ENCODE results near the gene RNPEP.
"Not testable (repeated sequence)": the region's sequence is repeated elsewhere in the genome, so short reads cannot be mapped to it uniquely, and the experiment has no call there.

RNPEP gene

DNA sequence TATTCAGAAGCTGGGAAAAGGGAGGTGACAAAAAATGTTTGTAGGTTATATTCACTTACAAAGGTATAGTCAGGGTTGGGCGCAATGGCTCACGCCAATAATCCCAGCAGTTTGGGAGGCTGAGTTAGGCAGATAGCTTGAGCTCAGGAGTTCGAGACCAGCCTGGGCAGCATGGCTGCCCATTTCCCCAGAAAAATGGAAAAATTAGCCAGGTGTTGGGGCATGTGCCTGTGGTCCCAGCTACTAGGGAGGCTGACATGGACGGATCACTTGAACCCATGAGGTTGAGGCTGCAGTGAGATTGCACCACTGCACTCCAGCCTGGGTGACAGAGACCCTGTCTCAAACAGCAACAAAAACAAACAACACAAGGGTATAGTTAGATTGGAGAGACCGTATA, 24.1 kb upstream of the RNPEP start:
- DNase-seq (ENCODE audit: low spot score): no peak

DNA sequence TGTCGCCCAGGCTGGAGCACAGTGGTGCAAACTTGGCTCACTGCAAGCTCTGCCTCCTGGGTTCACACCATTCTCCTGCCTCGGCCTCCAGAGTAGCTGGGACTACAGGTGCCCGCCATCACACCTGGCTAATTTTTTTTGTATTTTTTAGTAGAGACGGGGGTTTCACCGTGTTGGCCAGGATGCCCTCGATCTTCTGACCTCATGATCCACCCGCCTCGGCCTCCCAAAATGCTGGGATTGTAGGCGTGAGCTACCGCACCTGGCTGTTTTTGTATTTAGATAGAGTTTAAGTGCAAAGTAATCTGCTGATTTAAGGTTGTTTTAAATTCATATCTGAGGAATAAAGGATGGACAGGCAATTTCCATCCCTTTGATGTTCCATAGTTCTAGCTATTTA, 20.1 kb upstream of the RNPEP start:
- DNase-seq (ENCODE audit: low spot score): not testable (repeated sequence)

DNA sequence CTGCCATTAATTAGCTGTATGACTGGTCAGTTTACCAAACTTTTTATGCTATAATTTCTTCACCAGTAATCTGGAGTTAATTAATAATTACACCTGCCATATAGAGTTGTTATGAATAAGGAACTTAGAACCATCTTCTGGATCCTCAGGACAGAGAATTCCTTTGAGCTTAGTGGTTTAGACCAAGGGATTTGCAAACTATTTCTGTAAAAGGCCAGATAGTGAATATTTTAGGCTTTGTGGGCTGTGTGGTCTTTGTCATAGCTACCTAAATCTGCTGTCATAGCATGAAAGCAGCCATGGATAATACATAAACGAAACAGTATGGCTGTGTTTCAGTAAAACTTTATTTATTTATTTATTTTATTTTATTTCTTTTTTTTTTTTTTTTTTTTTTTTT, 18.2 kb upstream of the RNPEP start:
- DNase-seq (ENCODE audit: low spot score): no peak

DNA sequence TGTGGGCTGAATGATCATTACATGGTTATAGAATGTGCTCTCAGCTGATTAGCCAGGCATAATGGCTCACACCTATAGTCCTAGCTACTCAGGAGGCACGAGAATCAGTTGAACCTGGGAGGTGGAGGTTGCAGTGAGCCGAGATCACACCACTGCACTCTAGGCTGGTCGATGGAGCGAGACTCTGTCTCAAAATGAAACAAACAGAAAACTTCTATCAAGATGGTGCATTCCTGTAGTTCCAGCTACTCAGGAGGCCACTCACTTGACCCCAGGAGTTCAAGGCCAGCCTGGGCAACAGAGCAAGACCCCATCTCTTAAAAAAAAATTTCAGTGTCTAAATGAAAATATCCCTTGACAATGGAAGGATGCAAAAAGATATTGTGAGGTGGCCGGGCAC, 16.3 kb upstream of the RNPEP start:
- no peak for DNase-seq (ENCODE audit: low spot score)

DNA sequence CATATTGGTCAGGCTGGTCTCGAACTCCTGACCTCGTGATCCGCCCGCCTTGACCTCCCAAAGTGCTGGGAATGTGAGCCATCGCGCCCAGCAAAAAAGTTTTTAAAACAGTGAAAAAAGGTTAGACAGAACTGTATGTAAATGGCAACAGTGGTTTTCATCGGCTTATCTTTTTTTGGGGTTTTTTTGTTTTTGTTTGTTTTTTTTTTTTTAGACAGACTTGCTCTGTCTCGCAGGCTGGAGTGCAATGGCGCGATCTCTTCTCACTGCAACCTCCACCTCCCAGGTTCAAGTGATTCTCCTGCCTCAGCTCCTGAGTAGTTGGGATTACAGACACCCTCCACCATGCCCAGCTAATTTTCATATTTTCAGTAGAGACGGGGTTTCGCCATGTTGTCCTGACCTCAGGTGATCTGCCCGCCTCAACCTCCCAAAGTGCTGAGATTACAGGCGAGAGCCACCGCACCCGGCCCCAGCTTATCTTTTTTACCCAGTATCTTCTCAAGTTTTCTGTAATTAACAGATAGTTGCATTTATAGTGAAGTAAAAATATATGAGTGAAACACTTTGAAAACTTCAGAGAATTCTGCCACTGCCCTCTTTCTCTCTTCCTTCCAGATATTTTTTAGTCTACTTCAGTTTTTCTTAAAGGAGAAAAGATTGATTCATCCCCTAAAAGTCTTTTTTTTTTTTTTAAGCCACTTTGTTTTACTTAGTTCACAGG, 14.1 kb upstream of the RNPEP start:
- no peak for DNase-seq (ENCODE audit: low spot score)

DNA sequence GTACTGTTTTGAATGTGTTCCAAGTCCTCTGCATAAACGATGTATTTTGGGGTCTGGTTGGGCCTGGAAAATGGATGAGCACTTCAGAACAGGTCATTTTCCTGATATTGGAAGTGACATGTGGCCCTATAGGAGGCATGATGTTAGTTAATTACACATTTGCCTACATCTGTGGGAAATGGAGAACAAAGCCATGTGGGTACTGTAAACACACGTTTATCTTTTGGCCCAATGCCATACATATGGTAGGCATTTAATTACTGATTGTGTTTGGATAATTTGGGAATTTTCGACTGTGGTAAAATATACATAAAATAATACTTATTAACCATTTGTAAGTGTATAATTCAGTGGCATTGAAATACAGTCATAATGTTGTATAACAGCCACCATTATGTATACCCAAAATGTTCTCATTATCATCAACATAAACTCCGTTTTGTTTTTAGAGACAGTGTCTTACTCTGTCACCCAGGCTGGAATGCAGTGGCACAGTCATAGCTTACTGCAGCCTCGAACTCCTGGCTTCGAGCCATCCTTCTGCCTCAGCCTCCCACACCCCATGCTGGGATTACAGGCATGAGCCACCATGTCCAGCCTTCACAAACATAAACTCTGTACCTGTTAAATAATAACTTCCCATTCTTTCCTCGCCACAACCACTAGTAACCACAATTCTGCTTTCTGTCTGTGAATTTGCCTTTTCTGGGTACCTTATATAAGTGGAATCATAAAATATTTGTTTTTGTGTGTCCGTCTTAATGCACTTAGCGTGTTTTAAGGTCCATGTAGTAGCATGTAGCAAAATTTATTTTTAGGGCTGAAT, 11.9 kb upstream of the RNPEP start:
- DNase-seq (ENCODE audit: low spot score): no peak

DNA sequence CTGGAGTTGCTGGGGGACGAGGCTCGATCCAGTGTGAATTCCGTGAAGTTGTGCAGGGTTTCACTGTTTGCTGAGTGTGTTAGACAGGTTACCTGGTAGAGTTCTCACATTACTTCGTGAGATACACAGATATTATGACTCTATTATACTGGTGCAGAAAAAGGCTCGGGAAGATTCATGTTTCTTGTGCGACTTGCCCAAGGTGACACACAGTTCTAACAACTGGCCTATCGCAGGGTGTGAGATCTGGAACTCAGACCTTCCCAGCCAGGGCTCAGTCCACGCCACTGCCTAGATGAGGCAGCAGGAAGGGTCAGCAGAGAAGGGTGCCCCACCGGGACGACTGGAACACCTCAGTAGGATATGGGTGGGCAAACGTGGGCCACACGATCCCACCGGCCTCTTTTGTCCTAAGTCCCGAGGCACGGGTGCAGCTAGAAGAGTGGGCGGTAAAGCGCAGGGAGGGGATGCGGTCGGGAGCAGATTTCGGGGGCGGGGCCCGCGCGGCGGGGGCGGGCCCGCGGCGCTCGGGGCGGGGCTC, 296 bp upstream of the RNPEP start:
- peak; percentile 71 for DNase-seq (ENCODE audit: low spot score)

DNA sequence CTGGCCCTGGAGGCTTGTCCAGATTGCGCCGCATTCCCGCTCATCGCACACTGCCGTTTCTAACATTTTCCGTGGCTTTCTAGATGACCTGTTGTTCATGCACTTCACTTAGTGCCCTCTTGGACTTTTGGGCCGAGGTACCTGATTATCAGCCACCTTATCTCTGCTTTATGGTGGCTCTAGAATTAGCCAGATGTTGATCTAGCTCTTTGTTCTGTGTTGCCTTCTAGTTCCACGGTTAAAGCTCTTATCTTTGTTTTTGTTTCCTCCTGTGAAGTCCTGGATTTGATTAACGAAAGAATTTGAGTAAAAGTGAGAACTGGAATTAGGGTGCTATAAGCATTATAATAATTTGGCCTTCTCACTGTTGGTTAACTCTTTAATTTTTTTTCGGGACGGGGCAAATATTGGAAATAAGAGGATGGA, 945 bp downstream of the RNPEP start:
- no peak for DNase-seq (ENCODE audit: low spot score)

DNA sequence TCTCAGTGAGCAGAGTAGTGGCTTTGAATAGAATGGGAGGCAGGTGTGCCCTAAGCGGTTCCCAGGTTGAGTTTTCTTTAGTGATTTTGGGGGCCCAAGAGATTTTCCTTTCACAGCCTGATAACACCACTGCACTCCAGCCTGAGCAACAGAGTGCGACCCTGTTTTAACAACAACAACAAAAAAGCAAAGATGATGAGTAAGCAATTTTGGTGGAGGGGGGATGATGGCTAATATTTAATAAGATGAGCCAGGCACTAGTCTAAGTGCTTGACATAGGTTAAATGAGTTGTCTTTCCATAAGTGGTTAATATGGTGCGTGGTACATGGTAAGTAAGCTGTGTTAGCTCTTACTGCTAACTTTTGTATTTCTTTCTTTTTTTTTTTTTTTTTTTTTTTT, 2.0 kb downstream of the RNPEP start:
- DNase-seq (ENCODE audit: low spot score): no peak

DNA sequence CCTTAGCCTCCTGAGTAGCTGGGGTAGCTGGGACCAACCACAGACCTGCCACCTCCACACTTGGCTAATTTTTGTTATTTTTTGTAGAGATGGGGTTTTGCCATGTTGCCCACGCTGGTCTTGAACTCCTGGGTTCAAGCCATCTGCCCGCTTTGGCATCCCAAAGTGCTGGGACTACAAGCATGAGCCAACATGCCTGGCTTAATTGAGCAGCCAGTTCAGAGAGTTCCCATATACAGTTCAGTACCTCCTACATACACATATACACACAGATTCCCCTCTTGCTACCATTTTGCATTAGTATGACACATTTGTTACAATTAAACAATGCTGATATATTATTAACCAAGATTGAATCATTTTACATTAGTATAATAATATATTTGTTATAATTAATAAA, 2.9 kb downstream of the RNPEP start:
- DNase-seq (ENCODE audit: low spot score): no peak

DNA sequence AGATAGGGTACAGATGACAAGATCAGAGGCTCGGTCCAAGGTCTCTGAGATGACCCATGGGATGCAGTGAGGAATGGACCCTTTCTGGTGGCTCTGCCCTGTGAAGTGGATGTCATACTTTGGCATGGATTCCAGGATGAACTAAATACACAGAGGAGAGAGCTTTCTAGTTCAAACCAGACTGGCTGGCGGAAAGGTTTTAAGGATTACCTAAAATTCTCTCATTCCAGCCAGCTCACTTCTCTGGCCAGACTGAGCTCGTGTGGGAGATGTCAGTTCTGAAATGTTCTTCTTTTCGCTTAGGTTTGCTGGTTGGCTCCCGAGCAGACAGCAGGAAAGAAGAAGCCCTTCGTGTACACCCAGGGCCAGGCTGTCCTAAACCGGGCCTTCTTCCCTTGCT, 6.2 kb downstream of the RNPEP start:
- no peak for DNase-seq (ENCODE audit: low spot score)

DNA sequence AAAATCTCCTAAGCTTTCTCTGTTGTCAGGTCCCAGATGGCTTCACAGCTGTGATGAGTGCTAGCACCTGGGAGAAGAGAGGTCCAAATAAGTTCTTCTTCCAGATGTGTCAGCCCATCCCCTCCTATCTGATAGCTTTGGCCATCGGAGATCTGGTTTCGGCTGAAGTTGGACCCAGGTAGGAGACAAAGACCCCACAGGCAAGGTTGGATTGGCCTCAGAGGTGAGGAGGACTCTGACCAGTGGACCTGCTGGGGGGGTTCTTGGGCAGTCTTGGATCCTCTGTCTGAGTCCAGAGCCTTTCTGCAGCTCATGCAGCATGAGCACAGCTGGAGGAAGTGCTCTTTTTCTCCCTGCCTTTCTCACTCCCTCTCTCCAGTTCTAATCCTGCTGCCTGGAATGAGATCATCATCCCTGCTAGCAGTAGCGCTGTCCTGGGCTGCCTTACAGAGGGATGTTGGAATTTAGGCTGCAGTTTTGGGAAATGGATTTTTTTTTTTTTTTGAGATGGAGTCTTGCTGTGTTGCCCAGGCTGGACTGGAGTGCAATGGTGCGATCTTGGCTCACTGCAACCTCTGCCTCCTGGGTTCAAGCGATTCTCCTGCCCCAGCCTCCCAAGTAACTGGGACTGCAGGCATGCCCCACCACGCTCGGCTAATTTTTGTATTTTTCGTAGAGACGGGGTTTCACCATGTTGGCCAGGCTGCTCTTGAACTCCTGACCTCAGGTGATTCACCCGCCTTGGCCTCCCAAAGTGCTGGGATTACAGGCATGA, 7.1 kb downstream of the RNPEP start:
- no peak for DNase-seq (ENCODE audit: low spot score)

DNA sequence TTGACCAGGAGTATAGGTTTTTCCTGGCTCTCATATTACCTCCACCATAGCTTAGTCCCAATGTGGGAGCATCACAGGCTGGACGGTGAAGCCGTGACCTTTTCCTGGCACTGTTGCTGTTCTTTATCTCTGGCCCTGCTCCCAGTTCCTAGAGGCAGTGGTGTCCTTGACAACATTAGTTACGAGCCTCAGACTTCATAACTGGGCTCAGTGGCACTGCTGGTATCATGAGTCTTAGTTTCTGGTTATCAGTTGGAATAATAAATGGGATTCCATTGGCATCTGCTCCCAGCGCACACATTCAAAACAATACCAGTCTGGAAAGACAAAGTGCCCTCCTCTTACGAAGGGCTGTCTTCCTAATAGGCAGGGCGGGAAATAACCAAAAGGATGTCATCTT, 8.0 kb downstream of the RNPEP start:
- DNase-seq (ENCODE audit: low spot score): no peak

DNA sequence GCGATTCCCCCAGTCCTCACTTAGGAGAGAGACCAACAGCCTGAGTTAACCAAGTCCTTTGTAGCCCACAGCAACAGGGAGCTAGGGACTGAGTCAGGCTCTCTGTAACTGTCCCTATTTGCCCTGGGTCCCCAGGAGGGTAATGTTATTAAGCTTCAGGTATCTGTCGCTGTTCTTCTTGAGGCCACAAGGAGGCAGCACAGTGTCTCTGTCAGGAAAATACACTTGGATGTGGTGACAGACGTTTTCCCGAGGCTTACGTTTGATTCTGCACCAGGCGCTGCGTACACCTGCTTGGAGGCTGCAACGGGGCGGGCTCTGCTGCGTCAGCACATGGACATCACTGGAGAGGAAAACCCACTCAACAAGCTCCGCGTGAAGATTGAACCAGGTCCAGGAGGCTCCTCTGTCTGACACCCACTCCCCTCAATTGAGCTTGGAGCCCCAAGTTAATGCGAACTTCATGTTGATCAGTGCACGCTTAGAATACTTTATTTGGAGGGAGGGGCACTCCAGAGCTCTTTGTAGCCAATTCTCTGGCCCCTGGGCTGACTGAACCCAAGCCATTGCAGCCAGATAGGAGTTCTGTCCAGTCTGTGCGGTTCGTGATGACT, 17.3 kb downstream of the RNPEP start:
- DNase-seq (ENCODE audit: low spot score): peak; percentile 76

DNA sequence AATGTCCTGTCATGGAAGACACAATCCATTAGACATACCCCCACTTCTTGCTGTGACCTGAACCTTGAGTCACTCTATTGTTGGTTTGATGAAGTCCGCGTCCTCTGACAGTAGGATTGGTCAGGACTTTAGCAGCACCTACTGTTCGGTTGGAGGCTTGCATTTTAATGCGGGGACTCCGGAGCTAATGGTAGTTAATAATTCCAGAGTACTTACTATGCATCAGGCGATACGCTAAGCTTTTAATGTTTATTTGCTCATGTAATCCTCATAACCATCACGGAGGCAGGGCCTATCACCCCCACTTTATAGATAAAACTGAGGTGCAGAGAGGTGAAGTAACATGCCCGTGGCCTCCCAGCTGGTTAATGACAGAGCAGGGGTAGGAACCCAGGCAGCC, 20.1 kb downstream of the RNPEP start:
- DNase-seq (ENCODE audit: low spot score): no peak

DNA sequence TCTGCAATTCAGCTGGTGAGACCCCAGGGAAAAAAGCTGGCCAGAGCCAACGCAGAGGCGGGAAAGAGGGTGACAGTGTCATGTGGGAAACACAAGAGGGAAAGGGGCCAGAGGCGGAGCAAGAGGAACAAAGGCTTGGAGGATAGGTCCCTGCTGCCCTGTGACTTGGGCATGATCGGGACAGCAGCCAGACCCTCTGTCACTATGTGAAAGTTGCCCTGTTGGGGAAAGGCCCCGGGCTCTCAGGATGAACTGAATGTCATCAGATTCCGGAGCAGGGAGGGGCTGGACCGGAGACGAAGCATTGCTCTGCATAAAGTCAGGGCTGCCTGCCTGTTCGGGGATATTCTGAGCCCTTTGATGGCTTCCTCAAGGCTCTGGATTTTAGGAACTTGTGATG, 22.3 kb downstream of the RNPEP start:
- DNase-seq (ENCODE audit: low spot score): no peak

DNA sequence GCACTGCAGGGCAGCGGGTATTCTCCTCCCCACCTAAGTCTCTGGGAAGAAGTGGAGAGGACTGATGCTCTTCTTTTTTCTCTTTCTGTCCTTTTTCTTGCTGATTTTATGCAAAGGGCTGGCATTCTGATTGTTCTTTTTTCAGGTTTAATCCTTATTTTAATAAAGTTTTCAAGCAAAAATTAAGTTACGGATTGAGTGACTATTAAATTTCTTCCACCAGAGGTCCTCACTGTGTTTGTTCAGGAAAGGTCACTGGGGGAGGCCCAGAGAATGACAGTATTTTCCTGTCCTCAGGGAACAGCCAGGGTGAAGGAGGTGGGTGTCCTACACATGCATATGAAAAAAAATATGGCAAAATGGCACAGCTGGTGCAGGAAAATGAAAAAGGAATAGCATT, 23.5 kb downstream of the RNPEP start:
- no peak for DNase-seq (ENCODE audit: low spot score)

DNA sequence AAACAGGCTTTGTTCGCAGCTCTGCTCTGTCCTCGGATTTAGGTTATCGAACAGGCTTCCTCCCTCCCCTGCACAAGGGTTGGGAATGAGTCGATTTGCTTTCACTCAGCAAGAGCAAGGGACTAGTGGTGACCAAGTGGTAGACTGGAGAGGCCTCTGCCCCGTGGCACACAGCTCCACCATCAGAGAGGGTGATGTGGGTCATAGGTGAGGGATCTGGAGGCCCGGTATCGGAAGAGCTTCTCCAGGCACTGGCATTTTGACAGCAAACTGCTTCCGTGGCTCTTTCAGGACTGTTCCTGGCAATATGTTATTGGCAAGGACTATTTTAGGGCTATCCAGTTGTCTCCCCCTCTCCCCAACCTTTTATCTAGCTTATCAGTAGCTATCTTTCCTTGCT, 24.9 kb downstream of the RNPEP start:
- DNase-seq (ENCODE audit: low spot score): no peak

DNA sequence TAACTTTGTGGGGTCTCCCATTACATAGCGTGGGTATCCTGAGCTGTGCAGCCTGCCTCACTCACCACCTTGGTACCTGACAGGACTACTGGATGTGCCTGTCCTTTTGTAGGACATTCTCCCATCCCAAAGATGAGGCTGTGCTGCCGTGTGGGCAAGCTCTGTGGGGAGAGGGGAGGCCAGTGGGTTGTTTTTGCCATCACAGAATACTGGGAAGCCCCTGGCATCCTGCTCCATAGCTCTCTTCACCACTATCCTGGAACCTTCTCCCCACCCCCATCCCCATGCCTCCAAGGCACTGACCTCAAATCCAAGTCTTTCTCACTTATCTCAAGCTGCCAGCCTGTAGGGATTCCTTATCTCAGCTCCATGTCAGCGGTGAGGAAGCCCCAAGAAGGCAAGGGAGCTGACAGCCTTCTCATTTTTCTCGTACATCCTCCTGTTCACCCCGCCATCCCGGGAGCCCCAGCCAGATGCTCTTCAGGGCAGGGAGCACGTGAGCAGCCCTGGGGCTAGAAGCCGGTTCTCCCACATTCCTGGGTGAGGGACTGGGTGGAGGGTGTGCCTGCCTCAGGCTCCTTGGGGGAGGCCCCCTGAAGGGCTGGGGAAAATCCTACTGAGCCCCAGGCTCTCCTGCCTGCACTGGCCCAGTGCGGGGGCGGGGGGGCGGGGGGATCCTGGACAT, 25.5 kb downstream of the RNPEP start:
- DNase-seq (ENCODE audit: low spot score): no peak

DNA sequence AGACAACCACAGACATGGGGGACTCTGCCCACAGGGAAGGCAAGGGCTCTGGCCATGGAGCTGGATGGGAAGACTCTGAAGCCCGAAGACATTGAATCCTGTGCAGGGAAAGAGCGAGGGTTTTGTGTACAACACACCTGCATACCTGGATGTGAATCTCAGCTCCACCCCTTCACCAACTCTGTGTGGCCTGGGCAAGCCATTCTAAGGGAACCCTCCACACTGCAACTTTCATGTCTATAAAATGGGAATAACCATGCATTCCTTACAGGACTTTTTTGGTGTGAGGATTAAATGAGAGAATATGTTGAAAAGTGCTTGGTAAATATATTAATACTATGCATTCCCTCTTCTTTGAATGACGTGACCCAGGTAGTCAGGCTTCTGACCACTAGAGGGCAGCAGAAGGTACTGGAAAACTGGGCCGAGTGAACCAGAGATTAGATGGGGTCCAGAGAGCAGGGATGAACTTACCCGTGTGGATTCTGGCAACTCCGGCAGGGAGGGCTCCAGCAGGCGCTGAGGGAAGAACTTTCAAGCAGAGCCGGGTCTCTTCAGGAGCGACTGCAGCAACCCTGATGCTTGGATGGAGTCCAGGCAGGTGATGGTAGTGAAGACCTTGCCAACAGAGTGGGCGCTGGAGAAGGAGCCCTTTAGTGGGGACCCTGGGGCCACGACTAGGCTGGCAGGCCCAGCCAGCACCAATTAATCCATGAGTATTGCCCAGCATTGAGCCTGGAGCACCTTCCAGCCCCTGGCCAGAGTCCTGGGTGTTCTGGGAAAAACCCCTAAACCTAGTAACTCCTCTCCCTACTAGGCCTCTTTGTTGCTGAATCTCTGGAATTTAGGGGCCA, 27.1 kb downstream of the RNPEP start:
- DNase-seq (ENCODE audit: low spot score): peak; percentile 83

All from HuH-7 (cell line).